OCI-LY1 (cell line): Measurements from ENCODE around the gene HNRNPA0.

Experiments
- H2AFZ ChIP-seq: fragments of 200-600 bp; sonication (generic), shearing (Covaris generic); 2 replicates; pipeline ENCODE4 v1.6.0; 2014; ENCODE audit warnings: antibody characterized with exemption, mild to moderate bottlenecking, low read length
- H3F3A ChIP-seq: fragments of 200-600 bp; sonication (generic), shearing (Covaris generic); 2 replicates; pipeline ENCODE4 v1.6.0; 2014; ENCODE audit warnings: mild to moderate bottlenecking, antibody characterized with exemption, low read length, moderate library complexity; ENCODE audit not compliant: insufficient read depth
- H3K27ac ChIP-seq: fragments of 200-600 bp; sonication (generic); 2 replicates; pipeline ENCODE4 v1.5.1; 2014; ENCODE audit warnings: low read length, mixed run types, mild to moderate bottlenecking, low read depth; ENCODE audit not compliant: poor library complexity, severe bottlenecking
- H3K27me3 ChIP-seq: fragments of 200-600 bp; sonication (generic); 2 replicates; pipeline ENCODE4 v1.6.0; 2014; ENCODE audit warnings: antibody characterized with exemption, mild to moderate bottlenecking, low read length, moderate library complexity; ENCODE audit not compliant: insufficient read depth
- H3K36me3 ChIP-seq: fragments of 200-600 bp; sonication (generic); 2 replicates; pipeline ENCODE4 v1.6.1; 2014; ENCODE audit warnings: mild to moderate bottlenecking, antibody characterized with exemption, low read length, moderate library complexity, mixed read lengths; ENCODE audit not compliant: insufficient read depth
- H3K4me1 ChIP-seq: fragments of 200-600 bp; sonication (generic); 2 replicates; pipeline ENCODE4 v1.5.1; 2014; ENCODE audit warnings: mild to moderate bottlenecking, low read length, moderate library complexity; ENCODE audit not compliant: insufficient read depth, severe bottlenecking
- H3K4me2 ChIP-seq: fragments of 200-600 bp; sonication (generic), shearing (Covaris generic); 2 replicates; pipeline ENCODE4 v1.6.1; 2014; ENCODE audit warnings: low read length
- H3K4me3 ChIP-seq: fragments of 200-600 bp; sonication (generic); 2 replicates; pipeline ENCODE4 v1.5.1; 2014; ENCODE audit warnings: low read length, low read depth, mild to moderate bottlenecking, mixed read lengths; ENCODE audit not compliant: poor library complexity, severe bottlenecking
- H3K79me2 ChIP-seq: fragments of 200-600 bp; shearing (Covaris generic); 2 replicates; pipeline ENCODE4 v1.6.1; 2016; ENCODE audit warnings: mixed run types, low read length, mixed read lengths; ENCODE audit not compliant: insufficient read depth
- H3K9ac ChIP-seq: fragments of 200-600 bp; sonication (generic), shearing (Covaris generic); 2 replicates; pipeline ENCODE4 v1.6.1; 2014; ENCODE audit warnings: mild to moderate bottlenecking, low read length, mixed read lengths
- H3K9me2 ChIP-seq: fragments of 200-600 bp; sonication (generic), shearing (Covaris generic); 2 replicates; pipeline ENCODE4 v1.6.1; 2014; ENCODE audit warnings: low read depth, mild to moderate bottlenecking, low read length, mixed read lengths
- H3K9me3 ChIP-seq: fragments of 200-600 bp; shearing (Covaris generic); 2 replicates; pipeline ENCODE4 v1.6.1; 2014; ENCODE audit warnings: low read length, mixed read lengths
- H4K20me1 ChIP-seq: fragments of 200-600 bp; sonication (generic), shearing (Covaris generic); 2 replicates; pipeline ENCODE4 v1.6.0; 2016; ENCODE audit warnings: mild to moderate bottlenecking, low read length; ENCODE audit not compliant: insufficient read depth
- CTCF ChIP-seq: fragments of 200-600 bp; sonication (generic), shearing (Covaris generic); IDR thresholded peaks from 2 replicates; pipeline ENCODE4 v1.5.1; 2017; ENCODE audit warnings: mild to moderate bottlenecking, antibody characterized with exemption, low read length, moderate library complexity, mixed read lengths
- EZH2 ChIP-seq: fragments of 200-600 bp; sonication (generic), shearing (Covaris generic); IDR thresholded peaks from 2 replicates; pipeline ENCODE4 v1.8.0; 2017; ENCODE audit warnings: borderline replicate concordance, mixed run types, mild to moderate bottlenecking, antibody characterized with exemption, low read length, moderate library complexity, mixed read lengths

The HNRNPA0 gene

DNA sequence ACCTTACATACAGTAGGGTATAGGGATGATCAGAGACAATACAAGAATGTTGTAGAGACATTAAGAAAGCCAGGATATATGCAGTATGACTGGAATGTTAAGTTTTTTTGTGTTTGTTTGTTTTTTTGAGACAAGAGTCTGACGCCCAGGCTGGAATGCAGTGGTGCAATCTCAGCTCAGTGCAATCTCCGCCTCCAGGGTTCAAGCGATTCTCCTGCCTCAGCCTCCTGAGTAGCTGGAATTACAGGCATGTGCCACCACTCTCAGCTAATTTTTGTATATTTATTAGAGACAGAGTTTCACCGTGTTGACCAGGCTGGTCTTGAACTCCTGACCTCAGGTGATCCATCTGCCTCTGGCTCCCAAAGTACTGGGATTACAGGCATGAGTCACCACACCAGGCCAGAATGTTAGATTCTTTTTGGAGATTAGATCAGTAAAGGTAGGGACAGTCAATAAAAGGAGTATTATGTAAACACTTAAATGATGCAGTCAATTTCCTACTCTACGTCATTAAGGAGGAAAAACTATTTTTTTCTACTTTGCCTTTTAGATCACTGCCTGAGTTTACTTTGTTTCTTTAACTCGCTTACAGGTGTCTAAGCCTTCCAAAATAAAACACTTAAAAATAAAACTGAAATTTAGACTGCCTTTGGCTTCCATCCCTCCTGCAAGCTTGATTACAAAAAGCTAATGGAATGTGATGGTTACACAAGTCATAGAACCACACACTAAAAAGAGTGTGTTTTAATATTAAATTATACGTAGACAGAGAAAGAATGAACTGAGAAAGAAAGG, 6.8 kb upstream of the HNRNPA0 start:
- no peak overlapping the region for H3K9ac ChIP-seq
- no peaks in the 10 kb centered on the region for H3F3A ChIP-seq
- no peak overlapping the region for H3K27ac ChIP-seq
- no peak overlapping the region for H3K4me2 ChIP-seq
- no peak overlapping the region for H3K4me3 ChIP-seq
- H4K20me1 ChIP-seq = no peaks in the 10 kb centered on the region
- H3K9me2 ChIP-seq = no peaks in the 10 kb centered on the region
- H3K4me1 ChIP-seq = no peaks in the 10 kb centered on the region
- no peak for TF ChIP-seq CTCF
- no peak for TF ChIP-seq EZH2
- H2AFZ ChIP-seq = no peak overlapping the region
- no peaks in the 10 kb centered on the region for H3K9me3 ChIP-seq
- no peaks in the 10 kb centered on the region for H3K27me3 ChIP-seq
- no peaks in the 10 kb centered on the region for H3K79me2 ChIP-seq
- H3K36me3 ChIP-seq = no peaks in the 10 kb centered on the region

DNA sequence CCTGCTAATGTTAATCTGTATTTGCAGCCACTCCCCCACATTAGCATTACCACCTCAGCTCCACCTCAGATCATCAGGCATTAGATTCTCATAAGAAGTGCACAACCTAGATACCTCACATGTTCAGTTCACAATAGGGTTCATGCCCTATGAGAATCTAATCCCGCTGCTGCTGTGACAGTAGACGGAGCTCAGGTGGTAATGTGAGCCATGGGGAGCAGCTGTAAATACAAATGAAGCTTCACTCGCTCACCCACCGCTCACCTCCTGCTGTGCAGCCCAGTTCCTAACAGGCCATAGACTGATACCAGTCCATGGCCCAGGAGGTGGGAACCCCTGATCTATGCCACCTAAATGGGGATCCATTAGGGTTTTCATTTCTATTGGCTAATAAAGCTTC, 6.1 kb upstream of the HNRNPA0 start:
- no peaks in the 10 kb centered on the region for H4K20me1 ChIP-seq
- no peaks in the 10 kb centered on the region for H3K27me3 ChIP-seq
- H3K9me3 ChIP-seq = no peaks in the 10 kb centered on the region
- H3F3A ChIP-seq = no peaks in the 10 kb centered on the region
- H3K79me2 ChIP-seq = no peaks in the 10 kb centered on the region
- H3K4me3 ChIP-seq = no peak overlapping the region
- no peak overlapping the region for H3K27ac ChIP-seq
- TF ChIP-seq CTCF (no peak), EZH2 (no peak)
- no peak overlapping the region for H3K9ac ChIP-seq
- H3K4me2 ChIP-seq = no peak overlapping the region
- no peaks in the 10 kb centered on the region for H3K9me2 ChIP-seq
- peaks cover 1% of the 10 kb centered on the region for H3K4me1 ChIP-seq
- H3K36me3 ChIP-seq = no peaks in the 10 kb centered on the region
- H2AFZ ChIP-seq = no peak overlapping the region

DNA sequence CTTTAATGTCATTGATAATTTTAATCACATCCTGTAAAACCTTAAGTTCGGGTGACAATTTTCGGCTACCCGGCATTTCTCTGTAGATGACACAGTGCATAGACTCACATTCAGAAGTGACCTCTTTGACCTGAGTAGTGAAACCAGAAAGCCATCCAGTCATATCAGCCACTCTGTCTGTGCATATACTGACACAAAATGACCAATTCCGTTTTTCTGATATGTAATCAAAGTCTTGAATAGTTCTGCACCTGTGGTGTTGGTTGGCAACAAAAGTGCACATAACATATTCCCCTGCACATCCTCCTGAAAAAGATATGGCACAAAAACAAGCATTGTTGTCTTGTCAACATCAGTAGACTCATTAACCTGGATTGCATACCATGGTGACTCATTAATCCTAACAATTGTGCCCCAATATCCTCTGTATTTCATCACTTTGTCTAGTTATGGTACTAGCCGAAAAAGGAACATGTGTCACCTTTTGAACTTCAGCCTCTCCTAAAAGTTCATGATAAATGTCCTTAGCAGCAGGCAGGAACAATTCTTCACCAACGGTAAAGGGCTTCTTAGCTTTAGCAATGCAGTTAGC, 4.6 kb upstream of the HNRNPA0 start:
- no peak for TF ChIP-seq EZH2
- TF ChIP-seq CTCF = no peak
- H4K20me1 ChIP-seq = no peaks in the 10 kb centered on the region
- no peaks in the 10 kb centered on the region for H3F3A ChIP-seq
- H3K27me3 ChIP-seq = no peaks in the 10 kb centered on the region
- no peaks in the 10 kb centered on the region for H3K9me3 ChIP-seq
- peaks cover 2% of the 10 kb centered on the region for H3K79me2 ChIP-seq
- no peak overlapping the region for H3K9ac ChIP-seq
- H3K4me2 ChIP-seq = no peak overlapping the region
- no peak overlapping the region for H3K4me3 ChIP-seq
- no peak overlapping the region for H2AFZ ChIP-seq
- H3K27ac ChIP-seq = no peak overlapping the region
- peaks cover 7% of the 10 kb centered on the region for H3K4me1 ChIP-seq
- H3K36me3 ChIP-seq = peaks cover 2% of the 10 kb centered on the region; the same call in 1 of the 2 replicates
- no peaks in the 10 kb centered on the region for H3K9me2 ChIP-seq
